LNCAP (cell line): ENCODE results near the gene C22orf23.

Experiments used
- TF ChIP-seq, protein P1 (sequence below): fragments of 450-650 bp; IDR thresholded peaks from 2 replicates; pipeline ENCODE4 v1.5.1; 2017; ENCODE audit warnings: mild to moderate bottlenecking

C22orf23 gene

DNA sequence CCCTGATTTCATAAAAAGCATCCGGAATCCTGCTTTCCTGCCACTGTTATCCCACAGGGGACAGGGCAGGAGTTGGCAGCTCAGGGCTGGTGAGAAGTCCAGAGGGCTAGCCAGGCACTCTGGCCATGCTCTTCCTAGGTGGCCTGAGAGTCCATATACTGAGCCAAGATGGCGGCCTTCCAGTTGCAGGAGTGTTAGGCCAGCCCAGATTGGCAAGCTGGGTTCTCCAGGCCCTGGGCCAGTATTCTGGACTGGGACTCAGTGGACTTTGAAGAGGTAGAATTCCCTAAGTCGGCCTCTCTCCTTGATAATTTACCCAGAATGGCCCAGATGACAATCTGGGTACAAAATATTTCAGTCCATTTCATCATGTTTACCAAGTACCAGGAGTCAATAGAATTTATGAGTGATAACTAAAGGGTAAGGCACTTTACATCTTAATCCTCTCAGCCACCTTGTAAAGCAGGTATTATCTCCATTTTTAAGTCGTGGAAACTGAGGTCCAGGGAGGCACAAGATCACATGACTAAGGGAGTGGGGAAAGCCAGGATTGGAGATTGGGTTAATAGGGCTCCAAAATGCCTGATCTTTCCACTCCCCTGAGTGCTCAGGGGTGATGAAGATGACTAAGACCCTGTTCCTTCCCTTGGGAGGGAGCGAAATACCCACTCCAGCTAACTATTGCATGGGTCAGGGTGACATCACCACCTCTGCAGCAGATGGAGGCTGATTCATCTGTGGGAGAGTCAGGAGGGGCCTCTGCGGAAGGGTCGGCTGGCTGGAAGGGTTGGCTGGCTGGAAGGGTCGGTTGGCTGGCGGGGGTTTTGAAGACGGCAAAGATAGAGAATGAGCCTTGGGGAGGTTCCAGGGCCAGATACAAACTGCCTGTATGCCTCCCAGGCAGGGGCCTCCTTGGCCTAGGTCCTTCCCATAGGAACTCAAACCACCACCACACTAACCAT, 48.5 kb downstream of the C22orf23 start:
- TF ChIP-seq, protein P1, sequence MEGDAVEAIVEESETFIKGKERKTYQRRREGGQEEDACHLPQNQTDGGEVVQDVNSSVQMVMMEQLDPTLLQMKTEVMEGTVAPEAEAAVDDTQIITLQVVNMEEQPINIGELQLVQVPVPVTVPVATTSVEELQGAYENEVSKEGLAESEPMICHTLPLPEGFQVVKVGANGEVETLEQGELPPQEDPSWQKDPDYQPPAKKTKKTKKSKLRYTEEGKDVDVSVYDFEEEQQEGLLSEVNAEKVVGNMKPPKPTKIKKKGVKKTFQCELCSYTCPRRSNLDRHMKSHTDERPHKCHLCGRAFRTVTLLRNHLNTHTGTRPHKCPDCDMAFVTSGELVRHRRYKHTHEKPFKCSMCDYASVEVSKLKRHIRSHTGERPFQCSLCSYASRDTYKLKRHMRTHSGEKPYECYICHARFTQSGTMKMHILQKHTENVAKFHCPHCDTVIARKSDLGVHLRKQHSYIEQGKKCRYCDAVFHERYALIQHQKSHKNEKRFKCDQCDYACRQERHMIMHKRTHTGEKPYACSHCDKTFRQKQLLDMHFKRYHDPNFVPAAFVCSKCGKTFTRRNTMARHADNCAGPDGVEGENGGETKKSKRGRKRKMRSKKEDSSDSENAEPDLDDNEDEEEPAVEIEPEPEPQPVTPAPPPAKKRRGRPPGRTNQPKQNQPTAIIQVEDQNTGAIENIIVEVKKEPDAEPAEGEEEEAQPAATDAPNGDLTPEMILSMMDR, result no peak

DNA sequence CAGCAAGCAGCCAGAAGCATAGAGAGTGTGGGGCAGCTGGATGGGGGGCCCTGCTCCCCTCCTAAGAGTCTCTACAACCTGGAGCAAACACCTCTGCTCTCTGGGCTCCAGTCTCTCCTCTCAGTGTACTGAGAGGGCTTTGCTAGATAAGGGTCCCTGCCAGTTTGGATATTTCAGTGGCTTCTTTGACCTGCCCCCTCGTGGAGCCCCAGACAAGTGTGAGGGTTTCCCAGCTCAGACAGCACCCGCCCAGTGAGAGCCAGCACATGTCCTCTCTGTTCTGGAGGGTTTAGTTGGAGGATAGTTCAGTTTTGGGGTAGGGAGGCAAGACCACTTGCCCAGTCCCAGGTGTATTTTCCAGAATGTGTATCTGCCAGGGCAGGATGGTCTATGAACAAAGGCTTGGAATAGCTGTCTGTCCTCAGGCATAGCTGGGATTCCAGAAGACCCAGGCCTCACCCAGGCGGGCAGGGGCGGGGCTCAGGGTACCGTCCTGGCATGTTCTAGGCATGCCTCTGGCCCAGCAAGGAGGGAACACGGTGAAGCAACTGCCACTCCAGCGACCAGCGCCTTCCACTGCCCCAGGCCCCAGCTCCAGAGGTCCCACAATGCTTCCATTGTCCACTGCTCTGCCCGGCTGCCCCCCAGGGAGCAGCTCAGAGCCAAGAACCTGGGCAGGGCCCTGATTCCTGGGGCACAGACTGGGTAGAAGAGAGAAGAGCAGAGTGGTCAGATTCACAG, 54.8 kb downstream of the C22orf23 start:
- TF ChIP-seq, protein P1, result no peak

DNA sequence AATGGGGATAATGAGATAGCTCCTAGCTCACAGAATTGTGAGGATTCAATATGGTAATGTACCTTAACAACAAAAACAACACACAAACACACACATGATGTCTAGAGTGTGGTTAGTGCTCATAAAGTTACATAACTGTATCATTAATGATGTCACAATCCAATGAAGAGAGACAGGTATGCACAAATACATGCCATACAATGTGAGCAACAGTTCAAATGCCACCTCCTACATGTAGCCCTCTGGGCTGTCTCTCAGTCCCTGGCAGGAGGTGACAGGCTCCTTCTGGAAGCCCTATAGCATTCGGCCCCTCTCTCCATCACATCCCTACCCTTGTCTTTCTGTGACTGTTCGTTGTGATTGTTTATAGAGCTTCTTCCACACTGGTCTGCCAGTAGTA, 55.6 kb downstream of the C22orf23 start:
- TF ChIP-seq, protein P1, result no peak

DNA sequence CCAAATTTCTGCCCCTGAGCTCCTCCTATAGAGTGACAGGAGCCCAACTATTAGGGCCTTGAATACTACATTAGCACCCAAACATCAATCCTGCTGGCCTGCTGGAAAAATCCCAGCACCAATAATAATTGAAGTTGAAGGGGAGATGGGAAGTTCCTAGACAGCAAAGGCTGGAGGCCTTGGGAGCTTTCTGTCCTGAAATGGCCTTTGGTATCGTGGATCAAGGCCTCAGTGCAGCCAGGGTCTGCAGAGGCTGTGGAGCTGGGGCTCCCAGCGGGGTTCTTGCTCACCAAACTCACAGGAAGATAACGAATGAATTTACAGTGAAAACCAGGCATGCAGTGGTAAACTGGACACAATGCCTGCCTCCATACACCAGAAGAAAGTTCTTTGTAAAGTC, 56.5 kb downstream of the C22orf23 start:
- TF ChIP-seq, protein P1, result no peak

DNA sequence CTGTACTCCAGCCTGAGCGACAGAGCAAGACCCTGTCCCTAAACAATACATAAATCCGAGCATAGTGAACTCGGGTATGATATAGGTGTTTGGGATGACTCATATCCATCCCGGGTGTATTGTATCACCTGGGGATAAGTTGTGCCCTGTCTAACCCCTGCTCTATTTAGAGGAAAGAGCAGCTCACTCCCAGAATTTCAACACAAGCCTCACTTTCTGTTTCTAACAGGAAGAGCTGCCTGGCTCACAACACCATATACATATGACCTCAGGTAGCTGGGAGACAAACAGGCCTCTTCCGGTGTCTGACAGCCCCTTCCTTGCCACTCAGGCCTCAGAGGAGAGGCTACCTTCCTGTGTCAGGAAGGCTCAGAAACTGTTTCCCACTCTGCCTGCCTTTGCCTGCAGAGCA, 57.2 kb downstream of the C22orf23 start:
- TF ChIP-seq, protein P1, result no peak

DNA sequence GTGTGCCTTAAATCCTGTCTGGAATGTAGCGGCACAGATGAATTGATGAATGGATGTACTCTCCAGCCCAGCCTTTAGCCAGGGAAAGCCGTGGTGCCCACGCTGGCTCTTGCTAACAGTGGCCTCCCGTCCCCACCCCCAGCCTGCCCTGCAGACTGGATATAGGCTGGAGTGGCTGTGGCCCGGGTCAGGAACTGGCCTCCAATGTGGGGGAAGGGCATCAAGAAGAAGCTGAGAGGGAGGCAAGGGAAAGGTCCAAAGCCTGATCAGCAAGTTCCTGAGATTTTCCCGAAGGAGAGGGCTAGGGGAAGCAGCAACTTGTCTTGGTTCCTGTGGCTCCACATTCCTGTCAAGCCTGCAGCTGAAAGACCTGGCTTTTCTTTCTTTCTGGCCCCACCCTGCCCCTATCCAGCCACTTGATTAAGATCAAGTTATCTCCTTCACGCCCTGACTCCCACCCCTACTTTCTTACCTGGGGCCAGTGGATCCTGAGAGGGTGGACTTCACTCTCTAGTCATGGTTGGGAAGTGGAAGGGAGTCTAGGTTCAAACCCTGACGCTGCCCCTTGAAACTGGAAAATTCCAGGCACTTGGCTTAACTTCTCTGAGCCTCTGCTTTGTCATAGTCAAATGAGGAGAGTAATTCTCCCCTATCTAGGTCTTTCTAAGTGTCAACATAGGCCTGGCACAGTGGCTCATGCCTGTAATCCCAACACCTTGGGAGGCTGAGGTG, 58.3 kb downstream of the C22orf23 start:
- TF ChIP-seq, protein P1, result no peak

DNA sequence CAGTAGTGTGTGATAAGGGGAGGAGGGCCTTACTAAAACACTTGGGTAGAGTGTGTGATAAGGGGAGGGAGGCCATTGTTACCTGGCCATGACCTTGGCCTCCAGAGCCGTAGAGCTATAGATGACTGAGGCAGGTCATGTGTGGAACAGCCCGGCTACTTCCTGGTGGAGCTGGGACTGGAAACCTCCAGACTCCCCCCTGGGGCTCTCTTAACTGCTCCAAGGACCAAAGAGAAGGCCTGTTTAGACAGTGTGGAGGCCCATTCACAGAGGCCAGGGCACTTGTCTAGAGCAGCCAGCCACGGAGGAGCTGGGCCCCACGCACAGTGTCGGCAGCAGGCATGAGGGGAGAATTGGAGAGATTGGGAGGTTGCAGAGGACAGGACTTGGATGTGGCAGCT, 59.8 kb downstream of the C22orf23 start:
- TF ChIP-seq, protein P1, result no peak
